K562 (cell line): ENCODE data around the gene DCAF8. TPM values are rescaled to one million over a fixed set of nuclear protein-coding genes. Genes with fewer than 3 reads are reported as not detected.

Experiments
- CHAMP1 ChIP-seq: fragments of 450-650 bp; IDR thresholded peaks from 2 replicates; pipeline ENCODE4 v1.6.1; 2016; ENCODE audit warnings: mild to moderate bottlenecking
- EWSR1 ChIP-seq: fragments of 450-650 bp; IDR thresholded peaks from 2 replicates; pipeline ENCODE4 v1.6.1; 2018; ENCODE audit warnings: borderline replicate concordance, mild to moderate bottlenecking, low read depth, moderate library complexity; ENCODE audit not compliant: partially characterized antibody
- FOS ChIP-seq: IDR thresholded peaks from 3 replicates; pipeline ENCODE4 v1.6.1; 2011; ENCODE audit not compliant: insufficient read length; ENCODE audit errors: extremely low read depth
- FOXK1 ChIP-seq: sonication (generic); formaldehyde crosslinking; IDR thresholded peaks from 2 replicates; pipeline ENCODE4 v1.8.0; 2022; ENCODE audit warnings: missing genetic modification reagents, mild to moderate bottlenecking, borderline replicate concordance
- HMG20A ChIP-seq: fragments of 450-650 bp; formaldehyde crosslinking; conservative IDR thresholded peaks from 2 replicates; pipeline ENCODE4 v1.4.0; 2020; ENCODE audit warnings: mild to moderate bottlenecking, mixed read lengths
- IFI16 ChIP-seq: fragments of 250-450 bp; sonication (Bioruptor Pico); IDR thresholded peaks from 2 replicates; pipeline ENCODE4 v2.1.2; 2022; ENCODE audit warnings: mild to moderate bottlenecking, inconsistent platforms
- KDM1A ChIP-seq, 2 experiments: fragments of 450-650 bp; IDR thresholded peaks; 2 replicates each; pipeline ENCODE4 v1.6.1; 2016; ENCODE audit warnings: mild to moderate bottlenecking in 2 of 2
- MTA3 ChIP-seq: fragments of 450-650 bp; formaldehyde crosslinking; IDR thresholded peaks from 2 replicates; pipeline ENCODE4 v1.6.1; 2017; ENCODE audit warnings: mild to moderate bottlenecking, borderline replicate concordance
- NCOR1 ChIP-seq: fragments of 450-650 bp; IDR thresholded peaks from 2 replicates; pipeline ENCODE4 v1.6.1; 2016; ENCODE audit warnings: mild to moderate bottlenecking, moderate library complexity
- PML ChIP-seq: IDR thresholded peaks from 2 replicates; pipeline ENCODE4 v1.6.1; 2012; ENCODE audit warnings: low read length, inconsistent platforms
- SRF ChIP-seq, 2 experiments: fragments of 250-450, 450-650 bp in 1 of 2; sonication (Bioruptor Pico) in 1 of 2; sonication (generic) in 1 of 2; formaldehyde crosslinking; IDR thresholded peaks; 2 replicates each; pipeline versions ENCODE4 v1.5.0 to v1.5.1; 2020 to 2022; ENCODE audit warnings: mild to moderate bottlenecking in 1 of 2, missing genetic modification reagents in 1 of 2
- TRIM28 ChIP-seq: fragments of 450-650 bp; IDR thresholded peaks from 2 replicates; pipeline ENCODE4 v1.6.1; 2017
- ZNF79 ChIP-seq: fragments of 250-450 bp; sonication (Bioruptor Pico); IDR thresholded peaks from 2 replicates; pipeline ENCODE4 v1.4.0; 2020; ENCODE audit warnings: low read depth, mild to moderate bottlenecking, moderate library complexity
- ZNF830 ChIP-seq: fragments of 250-450 bp; sonication (Bioruptor Pico); IDR thresholded peaks from 2 replicates; pipeline ENCODE4 v1.5.0; 2021; ENCODE audit warnings: mild to moderate bottlenecking
- polyA plus RNA-seq, 8 experiments: library from polyadenylated mRNA; depleted of rRNA in 4 of 8; stranded (reverse) in 5 of 8; unstranded in 3 of 8; fragments of >200 nt; fragmentation: Nextera tagmentation in 2 of 8; fragmentation: Illumina TruSeq in 1 of 8; extraction: Ambion mirVana in 2 of 8; extraction: Trizol in 1 of 8; gene quantifications; 2 replicates each; pipeline versions ENCODE4 v1.2.1 to v1.2.3, GENCODE V29; 2011 to 2014; ENCODE audit warnings: inconsistent platforms in 1 of 8, missing spikeins in 1 of 8
- total RNA-seq, 7 experiments: library from RNA; depleted of rRNA in 6 of 7; stranded (reverse); fragments of >200 nt in 6 of 7; fragmentation: Illumina TruSeq in 2 of 7; extraction: Trizol in 2 of 7; gene quantifications; 2 replicates each; pipeline versions ENCODE4 v1.2.1 to v1.2.3, GENCODE V29; 2011 to 2021; ENCODE audit warnings: low replicate concordance in 1 of 7
- TF ChIP-seq, protein P1 (sequence below), 3 experiments: fragments of 200-800 bp in 1 of 3; fragments of 250-450 bp in 1 of 3; fragments of 450-650 bp in 1 of 3; sonication (Bioruptor Pico) in 1 of 3; sonication (Bioruptor generic) in 1 of 3; formaldehyde crosslinking in 1 of 3; IDR thresholded peaks; 2 replicates each; pipeline versions ENCODE4 v1.6.1 to v1.8.0; 2016 to 2022; ENCODE audit warnings: mild to moderate bottlenecking in 2 of 3, missing genetic modification characterization in 2 of 3, missing compliant biosample characterization in 1 of 3, moderate library complexity in 1 of 3
- TF ChIP-seq, protein P2 (sequence below): fragments of 250-450 bp; sonication (Bioruptor Pico); IDR thresholded peaks from 2 replicates; pipeline ENCODE4 v1.9.0; 2021; ENCODE audit warnings: mild to moderate bottlenecking, inconsistent platforms
- TF ChIP-seq, protein P3 (sequence below): sonication (generic); formaldehyde crosslinking; IDR thresholded peaks from 2 replicates; pipeline ENCODE4 v1.8.0; 2022; ENCODE audit warnings: mild to moderate bottlenecking, low read depth, missing genetic modification reagents

Gene DCAF8
- total and polyA plus RNA-seq, 9 of the 15 experiments (the other 6 are each of a cell fraction or from before 2014, with no cell fraction given) = 11.6 to 149 (median 81.3) TPM

DNA sequence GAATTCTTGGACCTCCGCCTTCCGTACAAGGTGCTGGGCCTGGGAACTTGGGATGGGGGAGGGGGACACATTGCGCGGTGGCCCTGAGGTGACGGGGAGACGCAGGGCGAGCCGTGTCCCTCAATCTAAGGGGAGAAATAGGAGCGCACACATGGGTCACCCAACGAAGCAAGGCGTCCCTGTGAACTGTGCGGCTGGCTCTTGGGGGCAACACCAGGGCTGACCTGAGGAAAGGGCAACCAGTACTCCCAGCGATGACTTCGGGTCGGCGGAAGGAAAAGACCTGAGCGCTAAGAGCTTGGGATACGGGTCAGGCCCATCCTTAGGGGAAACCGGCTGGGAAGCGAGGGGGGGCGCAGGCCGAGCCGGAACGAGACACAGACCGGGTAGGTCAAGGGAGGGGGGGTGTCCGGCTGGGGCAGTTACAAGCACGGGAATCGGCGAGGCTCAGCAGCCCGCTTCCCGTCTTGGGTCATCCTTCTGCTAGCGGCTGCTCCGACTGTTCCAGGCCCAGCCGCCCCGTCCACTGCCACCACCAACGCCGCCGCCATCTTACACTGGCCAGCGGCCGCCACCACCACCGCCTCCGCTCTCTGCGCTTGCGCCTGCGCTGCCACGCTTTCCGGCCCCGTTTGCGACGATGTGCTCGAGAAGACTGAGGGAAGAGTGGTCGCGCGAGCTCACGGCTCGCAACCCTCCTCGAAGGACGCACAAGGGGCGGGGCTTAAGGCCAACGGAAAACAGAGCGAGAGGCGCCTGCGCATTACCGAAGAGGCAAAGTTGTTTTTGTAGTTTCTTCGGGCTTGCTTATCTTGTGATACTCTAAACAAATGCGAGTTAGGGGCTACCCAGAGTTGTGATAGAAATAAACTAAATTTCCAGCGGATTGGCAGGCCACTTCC lies at the start of gene DCAF8 (continued):
- TF ChIP-seq, protein P1, sequence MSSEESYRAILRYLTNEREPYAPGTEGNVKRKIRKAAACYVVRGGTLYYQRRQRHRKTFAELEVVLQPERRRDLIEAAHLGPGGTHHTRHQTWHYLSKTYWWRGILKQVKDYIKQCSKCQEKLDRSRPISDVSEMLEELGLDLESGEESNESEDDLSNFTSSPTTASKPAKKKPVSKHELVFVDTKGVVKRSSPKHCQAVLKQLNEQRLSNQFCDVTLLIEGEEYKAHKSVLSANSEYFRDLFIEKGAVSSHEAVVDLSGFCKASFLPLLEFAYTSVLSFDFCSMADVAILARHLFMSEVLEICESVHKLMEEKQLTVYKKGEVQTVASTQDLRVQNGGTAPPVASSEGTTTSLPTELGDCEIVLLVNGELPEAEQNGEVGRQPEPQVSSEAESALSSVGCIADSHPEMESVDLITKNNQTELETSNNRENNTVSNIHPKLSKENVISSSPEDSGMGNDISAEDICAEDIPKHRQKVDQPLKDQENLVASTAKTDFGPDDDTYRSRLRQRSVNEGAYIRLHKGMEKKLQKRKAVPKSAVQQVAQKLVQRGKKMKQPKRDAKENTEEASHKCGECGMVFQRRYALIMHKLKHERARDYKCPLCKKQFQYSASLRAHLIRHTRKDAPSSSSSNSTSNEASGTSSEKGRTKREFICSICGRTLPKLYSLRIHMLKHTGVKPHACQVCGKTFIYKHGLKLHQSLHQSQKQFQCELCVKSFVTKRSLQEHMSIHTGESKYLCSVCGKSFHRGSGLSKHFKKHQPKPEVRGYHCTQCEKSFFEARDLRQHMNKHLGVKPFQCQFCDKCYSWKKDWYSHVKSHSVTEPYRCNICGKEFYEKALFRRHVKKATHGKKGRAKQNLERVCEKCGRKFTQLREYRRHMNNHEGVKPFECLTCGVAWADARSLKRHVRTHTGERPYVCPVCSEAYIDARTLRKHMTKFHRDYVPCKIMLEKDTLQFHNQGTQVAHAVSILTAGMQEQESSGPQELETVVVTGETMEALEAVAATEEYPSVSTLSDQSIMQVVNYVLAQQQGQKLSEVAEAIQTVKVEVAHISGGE (CRISPR knock-in tag; IDR thresholded peaks at IDR 0.05) = peak in 1 of 3 experiments; percentile 63; a peak in 2 of 6 replicates
- TF ChIP-seq CHAMP1 (no peak), ZNF79 (no peak), EWSR1 (no peak), SRF (CRISPR knock-in tag; IDR thresholded peaks at IDR 0.05) (peak in 1 of 2 experiments; percentile 6; a peak in 2 of 4 replicates), HMG20A (CRISPR knock-in tag) (no peak), IFI16 (no peak), MTA3 (no peak; the same call in 1 of the 2 replicates), PML (peak; percentile 79), KDM1A (IDR thresholded peaks at IDR 0.05) (no peak), FOS (no peak), TRIM28 (no peak), ZNF830 (CRISPR knock-in tag) (no peak), NCOR1 (0 out of 2 replicates have a peak, but pooled peaks have one; percentile 16), FOXK1 (CRISPR knock-in tag) (no peak)
- TF ChIP-seq, protein P2, sequence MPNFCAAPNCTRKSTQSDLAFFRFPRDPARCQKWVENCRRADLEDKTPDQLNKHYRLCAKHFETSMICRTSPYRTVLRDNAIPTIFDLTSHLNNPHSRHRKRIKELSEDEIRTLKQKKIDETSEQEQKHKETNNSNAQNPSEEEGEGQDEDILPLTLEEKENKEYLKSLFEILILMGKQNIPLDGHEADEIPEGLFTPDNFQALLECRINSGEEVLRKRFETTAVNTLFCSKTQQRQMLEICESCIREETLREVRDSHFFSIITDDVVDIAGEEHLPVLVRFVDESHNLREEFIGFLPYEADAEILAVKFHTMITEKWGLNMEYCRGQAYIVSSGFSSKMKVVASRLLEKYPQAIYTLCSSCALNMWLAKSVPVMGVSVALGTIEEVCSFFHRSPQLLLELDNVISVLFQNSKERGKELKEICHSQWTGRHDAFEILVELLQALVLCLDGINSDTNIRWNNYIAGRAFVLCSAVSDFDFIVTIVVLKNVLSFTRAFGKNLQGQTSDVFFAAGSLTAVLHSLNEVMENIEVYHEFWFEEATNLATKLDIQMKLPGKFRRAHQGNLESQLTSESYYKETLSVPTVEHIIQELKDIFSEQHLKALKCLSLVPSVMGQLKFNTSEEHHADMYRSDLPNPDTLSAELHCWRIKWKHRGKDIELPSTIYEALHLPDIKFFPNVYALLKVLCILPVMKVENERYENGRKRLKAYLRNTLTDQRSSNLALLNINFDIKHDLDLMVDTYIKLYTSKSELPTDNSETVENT (CRISPR knock-in tag) = peak; percentile 96
- TF ChIP-seq, protein P3, sequence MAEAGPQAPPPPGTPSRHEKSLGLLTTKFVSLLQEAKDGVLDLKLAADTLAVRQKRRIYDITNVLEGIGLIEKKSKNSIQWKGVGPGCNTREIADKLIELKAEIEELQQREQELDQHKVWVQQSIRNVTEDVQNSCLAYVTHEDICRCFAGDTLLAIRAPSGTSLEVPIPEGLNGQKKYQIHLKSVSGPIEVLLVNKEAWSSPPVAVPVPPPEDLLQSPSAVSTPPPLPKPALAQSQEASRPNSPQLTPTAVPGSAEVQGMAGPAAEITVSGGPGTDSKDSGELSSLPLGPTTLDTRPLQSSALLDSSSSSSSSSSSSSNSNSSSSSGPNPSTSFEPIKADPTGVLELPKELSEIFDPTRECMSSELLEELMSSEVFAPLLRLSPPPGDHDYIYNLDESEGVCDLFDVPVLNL = no peak
